ENCODE measurements around the gene RAB8B.
A peak's percentile ranks its signal among the peaks of the same experiment; 100 is the strongest.

Gene RAB8B

GRCh38 chr15:63188926-63189871 is at the start of gene RAB8B:
RAB8B (plus strand) TSS chr15:63189606; CDS start chr15:63189625, 19 bp downstream.
- peak; percentile 89 to 91 for DNase-seq

GRCh38 chr15:63140936-63141335 is 48.5 kb upstream of the RAB8B start:
- no peak for DNase-seq

GRCh38 chr15:63145426-63145825 is 44.0 kb upstream of the RAB8B start:
- no peak for DNase-seq

GRCh38 chr15:63146684-63147083 is 42.7 kb upstream of the RAB8B start:
- peak; percentile 4 to 5 for DNase-seq

GRCh38 chr15:63151665-63152064 is 37.7 kb upstream of the RAB8B start:
- no peak for DNase-seq

GRCh38 chr15:63155486-63155885 is 33.9 kb upstream of the RAB8B start:
- DNase-seq, result no peak

GRCh38 chr15:63156086-63156710 is 33.2 kb upstream of the RAB8B start:
- peak in 1 of 2 experiments; percentile 31 for DNase-seq

- DNase-seq, result peak; percentile 17 to 31
Measured at GRCh38 chr15:63156755-63157117, 32.7 kb upstream of the RAB8B start.

GRCh38 chr15:63157118-63157843 is 32.1 kb upstream of the RAB8B start, which contains the start of gene RPS27L:
RPS27L (minus strand) TSS chr15:63157477; CDS start chr15:63157405, 72 bp downstream.
- DNase-seq, result peak; percentile 73

- DNase-seq, result peak; percentile 20 to 46
Measured at GRCh38 chr15:63157891-63158431, 31.4 kb upstream of the RAB8B start.

- DNase-seq, result no peak
Measured at GRCh38 chr15:63160638-63161037, 28.8 kb upstream of the RAB8B start.

GRCh38 chr15:63163217-63163616 is 26.2 kb upstream of the RAB8B start:
- no peak for DNase-seq

GRCh38 chr15:63165166-63165859 is 24.1 kb upstream of the RAB8B start:
- DNase-seq, result no peak

GRCh38 chr15:63166219-63166618 is 23.2 kb upstream of the RAB8B start:
- peak; percentile 60 to 79 for DNase-seq

GRCh38 chr15:63169788-63170187 is 19.6 kb upstream of the RAB8B start:
- no peak for DNase-seq

GRCh38 chr15:63172376-63172775 is 17.0 kb upstream of the RAB8B start:
- no peak for DNase-seq

GRCh38 chr15:63172851-63173451 is 16.5 kb upstream of the RAB8B start:
- DNase-seq, result no peak

- no peak for DNase-seq
Measured at GRCh38 chr15:63176302-63176701, 13.1 kb upstream of the RAB8B start.

- DNase-seq, result no peak
Measured at GRCh38 chr15:63178034-63178433, 11.4 kb upstream of the RAB8B start.

GRCh38 chr15:63180746-63181145 is 8.7 kb upstream of the RAB8B start:
- DNase-seq, result no peak

- no peak for DNase-seq
Measured at GRCh38 chr15:63181648-63182047, 7.8 kb upstream of the RAB8B start.

GRCh38 chr15:63185206-63185605 is 4.2 kb upstream of the RAB8B start:
- no peak for DNase-seq

Data from AML-193 (cell line).